ENCODE results near the gene ONECUT1.
"Not testable (repeated sequence)": the region's sequence is repeated elsewhere in the genome, so short reads cannot be mapped to it uniquely, and the experiment has no call there.

The ONECUT1 gene

GRCh38 chr15:52790169-52790708 is at the start of gene ONECUT1:
TSS of gene ONECUT1 (minus strand) at chr15:52790336. CDS start at chr15:52789884, 452 bp downstream.
- DNase-seq: peak; percentile 55

GRCh38 chr15:52834379-52834778 is 44.2 kb upstream of the ONECUT1 start:
- no peak for DNase-seq

- not testable (repeated sequence) for DNase-seq
These were observed 34.2 kb upstream of the ONECUT1 start for GRCh38 chr15:52824169-52824942.

- no peak for DNase-seq
These were observed 32.3 kb upstream of the ONECUT1 start for GRCh38 chr15:52822475-52822874.

- no peak for DNase-seq
These were observed 29.1 kb upstream of the ONECUT1 start for GRCh38 chr15:52819253-52819652.

GRCh38 chr15:52815899-52816298 is 25.8 kb upstream of the ONECUT1 start:
- not testable (repeated sequence) for DNase-seq

GRCh38 chr15:52808996-52809395 is 18.9 kb upstream of the ONECUT1 start:
- DNase-seq: no peak

GRCh38 chr15:52808441-52808840 is 18.3 kb upstream of the ONECUT1 start:
- no peak for DNase-seq

GRCh38 chr15:52806284-52806655 is 16.1 kb upstream of the ONECUT1 start:
- DNase-seq: no peak

- DNase-seq: no peak
These were observed 15.5 kb upstream of the ONECUT1 start for GRCh38 chr15:52805351-52806283.

GRCh38 chr15:52804526-52805081 is 14.5 kb upstream of the ONECUT1 start:
- DNase-seq: no peak

GRCh38 chr15:52803467-52804306 is 13.6 kb upstream of the ONECUT1 start:
- peak; percentile 3 for DNase-seq

GRCh38 chr15:52803108-52803466 is 13.0 kb upstream of the ONECUT1 start:
- no peak for DNase-seq

GRCh38 chr15:52802110-52802509 is 12.0 kb upstream of the ONECUT1 start:
- DNase-seq: no peak

- no peak for DNase-seq
These were observed 11.6 kb upstream of the ONECUT1 start for GRCh38 chr15:52801748-52802085.

- DNase-seq: no peak
These were observed 11.0 kb upstream of the ONECUT1 start for GRCh38 chr15:52800828-52801747.

- no peak for DNase-seq
These were observed 9.1 kb upstream of the ONECUT1 start for GRCh38 chr15:52799145-52799811.

GRCh38 chr15:52798529-52799101 is 8.5 kb upstream of the ONECUT1 start:
- DNase-seq: no peak

GRCh38 chr15:52797625-52798501 is 7.7 kb upstream of the ONECUT1 start:
- DNase-seq: no peak

Measured in NCI-H1092 (cell line).